ENCODE measurements around the gene SOX15. TPM values are rescaled to one million over a fixed set of nuclear protein-coding genes. Genes with fewer than 3 reads are reported as not detected.

Gene SOX15
- total and polyA plus RNA-seq, 2 of the 4 experiments (the other 2 are of a cell fraction) = 0.18 to 0.62 TPM

- Histone ChIP-seq H4K20me1 (ENCODE audit: insufficient read depth, low read length) (peaks cover 15% of the 10 kb centered on the region), H3K9me1 (ENCODE audit: insufficient read depth, low read length) (peaks cover 18% of the 10 kb centered on the region), H2BK120ac (ENCODE audit: low read depth, low read length) (peak overlapping the region; percentile 35), H4K8ac (ENCODE audit: low read depth in 2 of 2, low read length in 2 of 2) (peak overlapping the region; percentile 48 to 87; a peak in 3 of 4 replicates), H3K4me3 (ENCODE audit: insufficient read depth, low read depth, low read length) (no peak overlapping the region), H3K27me3 (ENCODE audit: control insufficient read depth, insufficient read depth, low read length) (no peaks in the 10 kb centered on the region), H2BK5ac (ENCODE audit: low read depth, low read length, poor library complexity, severe bottlenecking) (peak overlapping the region; percentile 84), H3K79me1 (ENCODE audit: low read depth in 1 of 2, low read length in 2 of 2) (peaks cover 21 to 84% of the 10 kb centered on the region in 2 experiments), H3K14ac (replicated peaks; ENCODE audit: low read depth, low read length) (peak overlapping the region; percentile 78), H3K4me2 (ENCODE audit: low read depth, low read length) (peak overlapping the region; percentile 26), H3K4me1 (ENCODE audit: control insufficient read depth, insufficient read depth, low read length) (peaks cover 45% of the 10 kb centered on the region), H3K9ac (ENCODE audit: low read depth, low read length) (peak overlapping the region; percentile 13; the same call in 1 of the 2 replicates), H2AFZ (replicated peaks; ENCODE audit: low read length, poor library complexity) (peak overlapping the region; percentile 73), H3K4ac (ENCODE audit: low read depth, low read length) (peak overlapping the region; percentile 90), H2AK5ac (ENCODE audit: low read depth, low read length) (peak overlapping the region; percentile 76), H3K56ac (ENCODE audit: extremely low read depth, insufficient read depth, low read length) (peak overlapping the region; percentile 60; the same call in 1 of the 2 replicates), H3K18ac (ENCODE audit: low read depth, low read length) (peak overlapping the region; percentile 32; the same call in 1 of the 2 replicates), H4K5ac (ENCODE audit: low read depth, low read length) (peak overlapping the region; percentile 35), H3K23ac (ENCODE audit: low read depth, low read length) (peak overlapping the region; percentile 88), H3K9me3 (ENCODE audit: control insufficient read depth, insufficient read depth, low read length) (no peaks in the 10 kb centered on the region), H3K36me3 (ENCODE audit: control insufficient read depth, insufficient read depth, low read length) (peaks cover 21% of the 10 kb centered on the region), H2AK9ac (replicated peaks; ENCODE audit: low read depth, low read length, poor library complexity) (peak overlapping the region; percentile 96), H4K91ac (ENCODE audit: insufficient read depth, low read depth, low read length) (peak overlapping the region; percentile 51), H2BK20ac (ENCODE audit: low read depth, low read length) (0 out of 2 replicates have a peak overlapping the region, but pooled peaks have one; percentile 5), H2BK15ac (ENCODE audit: low read depth, low read length) (peak overlapping the region; percentile 64; the same call in 2 of the 3 replicates), H3K27ac (ENCODE audit: insufficient read depth, low read length) (peak overlapping the region; percentile 82)
- intact Hi-C loops (cut with micrococcal nuclease) = loop anchor here (1.0 kb wide), 1 partner anchor 101 kb away; the partner anchor contains the start of gene WRAP53
- DNase-seq = no peak
- dilution Hi-C loops (cut with HindIII; ENCODE audit: low sequenced_read_pairs, unreplicated experiment) = no loop called here
- 100% methylated on average over 1 of the region's 9 CpGs; no CpG with 5 or more reads in 1 of the 2 experiments for WGBS, 2 experiments (ENCODE audit: extremely low coverage in 2 of 2, insufficient read length in 1 of 2)
- no TSS peak for BruUV-seq (replicated peaks)
- no peak for ATAC-seq (ENCODE audit: low read depth)
- in situ Hi-C loops (cut with MboI; ENCODE audit: low sequenced_read_pairs) = no loop called here
- TF ChIP-seq ELK1 (IDR thresholded peaks at IDR 0.05; ENCODE audit: borderline replicate concordance, low read depth, low read length) (no peak), CTCF (conservative IDR thresholded peaks at IDR 0.05; ENCODE audit: low read depth, low read length) (no peak), USF2 (IDR thresholded peaks at IDR 0.05; ENCODE audit: low read depth, low read length) (no peak), POLR2A (IDR thresholded peaks at IDR 0.05; ENCODE audit: low read depth, low read length) (no peak), RCOR1 (IDR thresholded peaks at IDR 0.05; ENCODE audit: insufficient replicate concordance, low read length) (no peak), NFE2L2 (IDR thresholded peaks at IDR 0.05; ENCODE audit: low read depth, low read length) (no peak), MAFK (IDR thresholded peaks at IDR 0.05; ENCODE audit: low read depth, low read length) (no peak), CEBPB (IDR thresholded peaks at IDR 0.05; ENCODE audit: low read depth, low read length) (no peak), RAD21 (IDR thresholded peaks at IDR 0.05; ENCODE audit: low read length) (no peak), MXI1 (IDR thresholded peaks at IDR 0.05; ENCODE audit: borderline replicate concordance, low read depth, low read length) (no peak), MAZ (IDR thresholded peaks at IDR 0.05; ENCODE audit: borderline replicate concordance, low read depth, low read length) (no peak)
- CTCF ChIA-PET = interaction anchor here (0.5 to 0.9 kb wide), 3 partner anchors 26 to 225 kb away, joined by 3 to 4 read pairs (median 3); no protein-coding TSS in a partner anchor
- POLR2A ChIA-PET (ENCODE audit: unreplicated experiment) = interaction anchor here (1.4 kb wide), 1 partner anchor 10 kb away, joined by 4 read pairs; no protein-coding TSS in a partner anchor
Measured at GRCh38 chr17:7586673-7587419, 3.0 kb downstream of the SOX15 start.
